Endothelial cell (in vitro differentiated cells): ENCODE results near the gene KCNMA1. TPM values are rescaled to one million over a fixed set of nuclear protein-coding genes. Genes with fewer than 3 reads are reported as not detected.

Experiments
- DNase-seq: peaks from one replicate; pipeline ENCODE4 v3.0.0; 2021; ENCODE audit warnings: low spot score
- H3K27ac Mint-ChIP-seq: one replicate; pipeline ENCODE4 v1.8.0; 2021; ENCODE audit warnings: mixed read lengths, inconsistent platforms; ENCODE audit not compliant: unreplicated experiment
- H3K27me3 Mint-ChIP-seq: one replicate; pipeline ENCODE4 v1.8.0; 2021; ENCODE audit warnings: mild to moderate bottlenecking, moderate library complexity, mixed read lengths, inconsistent platforms; ENCODE audit not compliant: unreplicated experiment
- H3K36me3 Mint-ChIP-seq: one replicate; pipeline ENCODE4 v1.8.0; 2021; ENCODE audit warnings: mild to moderate bottlenecking, low read depth, mixed read lengths, inconsistent platforms; ENCODE audit not compliant: unreplicated experiment
- H3K4me1 Mint-ChIP-seq: one replicate; pipeline ENCODE4 v1.8.0; 2021; ENCODE audit warnings: mild to moderate bottlenecking, mixed read lengths, inconsistent platforms; ENCODE audit not compliant: unreplicated experiment
- H3K4me3 Mint-ChIP-seq: one replicate; pipeline ENCODE4 v1.8.0; 2021; ENCODE audit warnings: mild to moderate bottlenecking, mixed read lengths, inconsistent platforms; ENCODE audit not compliant: unreplicated experiment
- H3K9me3 Mint-ChIP-seq: one replicate; pipeline ENCODE4 v1.8.0; 2021; ENCODE audit warnings: mixed read lengths, inconsistent platforms; ENCODE audit not compliant: unreplicated experiment
- CTCF ChIP-seq: fragments of 200-600 bp; sonication (generic); IDR thresholded peaks from one replicate; pipeline ENCODE4 v1.5.0; 2021; ENCODE audit warnings: antibody characterized with exemption; ENCODE audit not compliant: unreplicated experiment
- total RNA-seq: library from RNA; stranded (reverse); fragmentation: NEBNext Ultra II Directional; extraction: Animal tissue kit (Norgen Biotek cat#: 25700); gene quantifications from one replicate; pipeline ENCODE4 v1.2.1, GENCODE V29; 2021; ENCODE audit not compliant: unreplicated experiment

Gene KCNMA1
- total RNA-seq, 1 donor from 2014 or later, result 5.1 TPM

GRCh38 chr10:77638321-77639101 lies 903 bp upstream of the KCNMA1 start:
- H3K27ac Mint-ChIP-seq, result no peak overlapping the region
- peak; percentile 52 for DNase-seq
- peaks cover 28% of the 10 kb centered on the region for H3K27me3 Mint-ChIP-seq

GRCh38 chr10:77636967-77637531 lies 559 bp downstream of the KCNMA1 start:
- Mint-ChIP-seq H3K27me3 (peaks cover 31% of the 10 kb centered on the region), H3K36me3 (peaks cover 4% of the 10 kb centered on the region), H3K27ac (no peak overlapping the region), H3K4me3 (peak overlapping the region; percentile 97), H3K9me3 (no peaks in the 10 kb centered on the region), H3K4me1 (peaks cover 9% of the 10 kb centered on the region)
- DNase-seq, result peak; percentile 18
- peak; percentile 25 for TF ChIP-seq CTCF

More at GRCh38 chr10:77638321-77639101, 903 bp upstream of the KCNMA1 start:
- Mint-ChIP-seq H3K4me3 (peak overlapping the region; percentile 83), H3K9me3 (no peaks in the 10 kb centered on the region), H3K36me3 (peaks cover 4% of the 10 kb centered on the region), H3K4me1 (peaks cover 9% of the 10 kb centered on the region)
- TF ChIP-seq CTCF, result no peak

- no peaks in the 10 kb centered on the region for H3K9me3 Mint-ChIP-seq
- no peak for TF ChIP-seq CTCF
- H3K36me3 Mint-ChIP-seq, result peaks cover 4% of the 10 kb centered on the region
- H3K4me3 Mint-ChIP-seq, result peak overlapping the region; percentile 76
- peaks cover 9% of the 10 kb centered on the region for H3K4me1 Mint-ChIP-seq
- peaks cover 31% of the 10 kb centered on the region for H3K27me3 Mint-ChIP-seq
- H3K27ac Mint-ChIP-seq, result no peak overlapping the region
- DNase-seq, result no peak
These were observed 1.2 kb downstream of the KCNMA1 start for GRCh38 chr10:77636282-77636966.

GRCh38 chr10:77635402-77636227 lies 2.0 kb downstream of the KCNMA1 start:
- Mint-ChIP-seq H3K4me1 (peaks cover 9% of the 10 kb centered on the region), H3K9me3 (no peaks in the 10 kb centered on the region), H3K4me3 (peak overlapping the region; percentile 65), H3K27ac (no peak overlapping the region), H3K27me3 (peaks cover 31% of the 10 kb centered on the region), H3K36me3 (peaks cover 4% of the 10 kb centered on the region)
- TF ChIP-seq CTCF, result no peak
- no peak for DNase-seq
